Activated CD4-positive, alpha-beta T cell treated with anti-CD3 and anti-CD28 coated beads for 36 hours (primary cell): ENCODE measurements around the gene LRRK1. TPM values are rescaled to one million over a fixed set of nuclear protein-coding genes. Genes with fewer than 3 reads are reported as not detected.

ENCODE experiments used
- ATAC-seq: fragments of 200-7000 bp; cut with Tn5 transposase; one replicate; pipeline ENCODE4 v1.10.0; 2021; ENCODE audit warnings: mild to moderate bottlenecking, moderate library complexity
- CTCF ChIA-PET: fragments of 350-600 bp; sonication (Branson Sonifier 250); formaldehyde crosslinking; loops from one replicate; lab custom pipeline; 2021; ENCODE audit warnings: antibody characterized with exemption; lab: Charles Lee
- POLR2A ChIA-PET: fragments of 350-600 bp; sonication (Branson Sonifier 250); formaldehyde crosslinking; loops from one replicate; lab custom pipeline; 2021; ENCODE audit warnings: antibody characterized with exemption, inconsistent platforms; lab: Charles Lee
- DNase-seq: peaks from one replicate; pipeline ENCODE4 v3.0.0-alpha.2; 2020
- H3K27ac Mint-ChIP-seq: one replicate; pipeline ENCODE4 v1.8.0; 2021; ENCODE audit warnings: mixed read lengths
- H3K27me3 Mint-ChIP-seq: one replicate; pipeline ENCODE4 v1.8.0; 2021; ENCODE audit warnings: mixed read lengths
- H3K36me3 Mint-ChIP-seq: one replicate; pipeline ENCODE4 v1.8.0; 2021; ENCODE audit warnings: low read depth, mixed read lengths
- H3K4me1 Mint-ChIP-seq: one replicate; pipeline ENCODE4 v1.8.0; 2021; ENCODE audit warnings: mixed read lengths
- H3K4me3 Mint-ChIP-seq: one replicate; pipeline ENCODE4 v1.8.0; 2021; ENCODE audit warnings: mild to moderate bottlenecking, moderate library complexity, mixed read lengths
- H3K9me3 Mint-ChIP-seq: one replicate; pipeline ENCODE4 v1.8.0; 2021; ENCODE audit warnings: low read depth, mixed read lengths
- intact Hi-C, 2 experiments: fragments of 100-400 bp; cut with DNase I in 1 of 2; cut with micrococcal nuclease in 1 of 2; formaldehyde crosslinking; loops; one replicate each; pipeline versions ENCODE4 v1.14.2 to v1.15.1; 2022 to 2024; cut with DNase I, micrococcal nuclease
- total RNA-seq, 2 experiments: library from RNA; stranded (reverse); gene quantifications; one replicate each; pipeline ENCODE4 v1.2.3, GENCODE V29; 2021

Gene LRRK1
- total RNA-seq, 2 experiments from 2014 or later = 0.35 to 0.73 TPM

DNA sequence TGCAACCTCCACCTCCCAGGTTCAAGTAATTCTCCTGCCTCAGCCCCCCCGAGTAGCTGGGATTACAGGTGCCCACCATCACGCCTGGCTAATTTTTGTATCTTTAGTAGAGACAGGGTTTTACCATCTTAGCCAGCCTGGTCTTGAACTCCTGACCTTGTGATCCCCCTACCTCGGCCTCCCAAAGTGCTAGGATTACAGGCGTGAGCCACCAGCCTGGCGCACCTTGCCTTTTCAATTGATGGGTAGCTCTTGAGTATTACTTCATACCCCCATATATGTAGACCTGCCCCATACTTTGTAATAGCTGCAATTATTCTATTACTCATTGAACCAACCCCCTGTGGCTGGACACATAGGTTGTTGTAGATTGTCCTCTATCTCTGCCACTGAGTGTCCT, 101.3 kb downstream of the LRRK1 start:
- no peak overlapping the region for H3K27ac Mint-ChIP-seq
- no peaks in the 10 kb centered on the region for H3K36me3 Mint-ChIP-seq
- H3K9me3 Mint-ChIP-seq = no peaks in the 10 kb centered on the region
- CTCF ChIA-PET = interaction anchor here (0.5 to 7.7 kb wide), 4 partner anchors 11 to 401 kb away, joined by 3 to 64 read pairs (median 3); no protein-coding TSS in a partner anchor
- ATAC-seq = no peak
- H3K27me3 Mint-ChIP-seq = peaks cover 2% of the 10 kb centered on the region
- DNase-seq = no peak
- H3K4me3 Mint-ChIP-seq = no peak overlapping the region
- H3K4me1 Mint-ChIP-seq = no peaks in the 10 kb centered on the region
- intact Hi-C loops = no loop called here
- POLR2A ChIA-PET = no interaction called here

GRCh38 chr15:101020945-101021344, 101.8 kb downstream of the LRRK1 start:
- ATAC-seq (no peak), DNase-seq (no peak)
- Mint-ChIP-seq H3K27me3 (peaks cover 2% of the 10 kb centered on the region), H3K4me1 (no peaks in the 10 kb centered on the region), H3K9me3 (no peaks in the 10 kb centered on the region), H3K4me3 (no peak overlapping the region), H3K36me3 (no peaks in the 10 kb centered on the region), H3K27ac (no peak overlapping the region)
- CTCF ChIA-PET = interaction anchor here (0.5 to 7.7 kb wide), 3 partner anchors 12 to 247 kb away, joined by 3 to 64 read pairs (median 3); no protein-coding TSS in a partner anchor
- POLR2A ChIA-PET = no interaction called here
- intact Hi-C loops = no loop called here

DNA sequence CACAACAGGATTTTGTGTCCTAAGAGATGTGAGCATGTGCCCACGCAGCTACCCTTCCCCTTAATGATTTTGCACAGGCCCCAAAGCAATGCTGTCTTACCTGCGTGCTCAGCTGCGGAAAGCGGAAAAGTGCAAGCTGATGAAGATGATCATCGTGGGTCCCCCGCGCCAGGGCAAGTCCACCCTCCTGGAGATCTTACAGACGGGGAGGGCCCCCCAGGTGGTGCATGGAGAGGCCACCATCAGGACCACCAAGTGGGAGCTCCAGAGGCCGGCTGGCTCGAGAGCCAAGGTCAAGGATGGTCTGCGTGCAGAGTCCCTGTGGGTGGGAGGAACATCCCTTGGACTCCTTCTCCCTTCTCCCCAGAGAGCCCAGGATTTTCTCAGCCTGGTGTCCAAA, 103.1 kb downstream of the LRRK1 start:
- no peak for DNase-seq
- Mint-ChIP-seq H3K27ac (no peak overlapping the region), H3K4me3 (no peak overlapping the region), H3K36me3 (no peaks in the 10 kb centered on the region), H3K4me1 (no peaks in the 10 kb centered on the region), H3K9me3 (no peaks in the 10 kb centered on the region), H3K27me3 (peaks cover 2% of the 10 kb centered on the region)
- intact Hi-C loops = no loop called here
- ATAC-seq = no peak
- ChIA-PET POLR2A (no interaction called here), CTCF (interaction anchor here (0.6 to 7.7 kb wide), 4 partner anchors 13 to 171 kb away, joined by 3 to 64 read pairs (median 4); no protein-coding TSS in a partner anchor)

DNA sequence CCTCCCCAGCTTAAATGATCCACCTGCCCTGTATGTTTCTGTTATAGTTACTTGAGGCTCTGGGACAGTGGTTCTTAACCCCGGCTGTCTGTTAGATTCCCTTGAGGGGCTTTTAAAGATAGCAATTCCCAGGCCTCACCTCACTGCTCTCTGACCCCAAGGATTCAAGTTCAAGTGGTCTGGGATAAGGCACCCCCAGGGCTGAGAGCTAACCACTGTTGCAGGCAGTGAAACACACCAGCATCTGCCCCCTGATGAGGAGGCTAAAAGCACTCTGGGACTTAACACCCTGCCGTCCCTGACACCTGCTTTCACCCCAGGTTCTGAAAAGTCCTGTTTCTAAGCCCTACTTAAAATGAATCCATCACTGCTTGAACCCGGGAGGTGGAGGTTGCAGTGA, 103.7 kb downstream of the LRRK1 start:
- Mint-ChIP-seq H3K27ac (no peak overlapping the region), H3K4me1 (no peaks in the 10 kb centered on the region), H3K4me3 (no peak overlapping the region), H3K27me3 (peaks cover 2% of the 10 kb centered on the region), H3K9me3 (no peaks in the 10 kb centered on the region), H3K36me3 (no peaks in the 10 kb centered on the region)
- DNase-seq (no peak), ATAC-seq (no peak)
- ChIA-PET POLR2A (no interaction called here), CTCF (interaction anchor here (0.6 to 7.7 kb wide), 5 partner anchors 13 to 1652 kb away, joined by 3 to 64 read pairs (median 3); no protein-coding TSS in a partner anchor)
- intact Hi-C loops = no loop called here

GRCh38 chr15:101023501-101024072, 104.4 kb downstream of the LRRK1 start:
- POLR2A ChIA-PET = interaction anchor here (0.6 kb wide), 1 partner anchor 422 kb away, joined by 3 read pairs; the partner anchor contains the start of gene LINS1
- H3K9me3 Mint-ChIP-seq = no peaks in the 10 kb centered on the region
- H3K4me1 Mint-ChIP-seq = no peaks in the 10 kb centered on the region
- intact Hi-C loops = no loop called here
- H3K27me3 Mint-ChIP-seq = peaks cover 3% of the 10 kb centered on the region
- DNase-seq = no peak
- H3K4me3 Mint-ChIP-seq = no peak overlapping the region
- no peak for ATAC-seq
- no peaks in the 10 kb centered on the region for H3K36me3 Mint-ChIP-seq
- no peak overlapping the region for H3K27ac Mint-ChIP-seq
- CTCF ChIA-PET = interaction anchor here (0.6 to 7.7 kb wide), 5 partner anchors 9 to 1652 kb away, joined by 3 to 64 read pairs (median 3); no protein-coding TSS in a partner anchor

- ATAC-seq = no peak
- peaks cover 3% of the 10 kb centered on the region for H3K27me3 Mint-ChIP-seq
These were observed 105.0 kb downstream of the LRRK1 start for GRCh38 chr15:101024073-101024695.

DNA sequence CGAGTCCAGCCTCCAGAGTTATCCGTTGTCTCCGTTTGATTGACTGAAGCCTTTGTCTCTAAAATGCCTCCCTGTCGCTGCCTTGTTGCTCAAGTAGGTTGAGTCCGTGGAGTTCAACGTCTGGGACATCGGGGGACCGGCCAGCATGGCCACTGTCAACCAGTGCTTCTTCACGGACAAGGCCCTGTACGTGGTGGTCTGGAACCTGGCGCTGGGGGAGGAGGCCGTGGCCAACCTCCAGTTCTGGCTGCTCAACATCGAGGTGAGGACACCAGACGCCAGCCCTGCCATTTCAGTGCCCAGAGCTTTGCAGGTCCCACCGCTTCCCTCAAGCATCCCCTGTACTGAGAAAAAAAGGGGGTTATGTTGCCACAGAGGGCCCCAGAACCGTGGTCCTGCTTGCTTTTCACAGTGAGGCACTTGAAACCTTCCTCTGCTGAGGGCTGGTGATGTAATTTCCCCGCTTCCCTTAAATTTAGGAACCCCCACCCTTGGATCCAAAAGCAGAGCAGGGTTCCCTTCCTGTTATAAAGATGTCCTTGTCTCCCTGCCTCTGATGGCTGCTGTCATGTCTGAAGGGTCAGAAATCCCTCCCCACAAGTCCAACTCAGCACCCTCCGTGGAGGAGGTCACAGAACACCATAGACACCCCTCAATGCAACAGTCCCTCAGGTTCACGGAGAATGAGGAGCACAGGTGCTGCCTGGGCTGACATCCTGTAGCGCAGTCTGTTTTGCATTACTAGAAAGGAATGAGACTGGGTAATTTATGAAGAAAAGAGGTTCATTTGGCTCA, 105.7 kb downstream of the LRRK1 start:
- no peak overlapping the region for H3K4me3 Mint-ChIP-seq
- H3K9me3 Mint-ChIP-seq = no peaks in the 10 kb centered on the region
- ChIA-PET CTCF (interaction anchor here (7.7 kb wide), 1 partner anchor 15 kb away, joined by 64 read pairs; no protein-coding TSS in a partner anchor), POLR2A (no interaction called here)
- ATAC-seq (no peak), DNase-seq (no peak)
- H3K4me1 Mint-ChIP-seq = no peaks in the 10 kb centered on the region
- intact Hi-C loops = no loop called here
- H3K27ac Mint-ChIP-seq = no peak overlapping the region
- no peaks in the 10 kb centered on the region for H3K36me3 Mint-ChIP-seq
- H3K27me3 Mint-ChIP-seq = peaks cover 3% of the 10 kb centered on the region

More at GRCh38 chr15:101024073-101024695, 105.0 kb downstream of the LRRK1 start:
- Mint-ChIP-seq H3K4me1 (no peaks in the 10 kb centered on the region), H3K36me3 (no peaks in the 10 kb centered on the region), H3K27ac (no peak overlapping the region), H3K4me3 (no peak overlapping the region), H3K9me3 (no peaks in the 10 kb centered on the region)
- intact Hi-C loops = no loop called here
- CTCF ChIA-PET = interaction anchor here (0.6 to 7.7 kb wide), 3 partner anchors 8 to 909 kb away, joined by 3 to 64 read pairs (median 3); no protein-coding TSS in a partner anchor
- DNase-seq = no peak
- POLR2A ChIA-PET = interaction anchor here (0.6 kb wide), 1 partner anchor 422 kb away, joined by 3 read pairs; the partner anchor contains the start of gene LINS1

GRCh38 chr15:101025501-101025885, 106.3 kb downstream of the LRRK1 start:
- Mint-ChIP-seq H3K4me1 (no peaks in the 10 kb centered on the region), H3K27me3 (peaks cover 4% of the 10 kb centered on the region), H3K9me3 (no peaks in the 10 kb centered on the region), H3K27ac (no peak overlapping the region), H3K36me3 (no peaks in the 10 kb centered on the region), H3K4me3 (no peak overlapping the region)
- DNase-seq (no peak), ATAC-seq (no peak)
- intact Hi-C loops = no loop called here
- POLR2A ChIA-PET = no interaction called here
- CTCF ChIA-PET = interaction anchor here (7.7 kb wide), 1 partner anchor 16 kb away, joined by 64 read pairs; no protein-coding TSS in a partner anchor

DNA sequence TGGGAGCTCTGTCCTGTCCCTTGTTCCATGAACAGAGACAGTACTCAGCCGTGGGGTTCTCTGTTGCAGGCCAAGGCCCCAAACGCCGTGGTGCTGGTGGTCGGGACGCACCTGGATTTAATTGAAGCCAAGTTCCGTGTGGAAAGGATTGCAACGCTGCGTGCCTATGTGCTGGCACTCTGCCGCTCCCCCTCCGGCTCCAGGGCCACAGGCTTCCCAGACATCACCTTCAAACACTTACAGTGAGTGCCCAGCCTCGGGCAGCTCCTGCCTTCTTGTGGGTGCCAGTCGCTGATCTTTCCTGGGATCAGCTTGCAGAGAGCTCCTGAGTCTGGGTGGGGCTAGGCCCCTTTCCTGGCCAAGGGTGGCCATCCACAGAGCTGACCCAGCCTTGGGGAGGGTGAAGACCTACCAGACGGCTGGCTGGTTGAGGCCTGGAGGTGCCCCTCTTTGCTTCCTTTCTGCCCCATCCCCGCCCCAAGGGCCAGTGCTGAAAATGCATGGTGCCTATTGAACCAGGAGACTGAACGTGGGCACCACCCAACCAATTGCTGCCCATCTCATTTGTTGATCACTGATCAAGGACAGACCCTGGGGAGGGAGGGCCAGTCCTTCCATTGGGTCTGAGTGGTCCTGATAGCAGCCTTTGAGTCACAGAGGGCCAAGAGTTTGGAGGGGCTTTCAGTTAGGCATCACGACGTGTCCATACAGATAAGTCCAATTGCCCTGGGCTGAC, 106.9 kb downstream of the LRRK1 start:
- H3K4me3 Mint-ChIP-seq = no peak overlapping the region
- peaks cover 10% of the 10 kb centered on the region for H3K27me3 Mint-ChIP-seq
- no peak overlapping the region for H3K27ac Mint-ChIP-seq
- POLR2A ChIA-PET = no interaction called here
- no peaks in the 10 kb centered on the region for H3K4me1 Mint-ChIP-seq
- CTCF ChIA-PET = interaction anchor here (7.7 kb wide), 1 partner anchor 17 kb away, joined by 64 read pairs; no protein-coding TSS in a partner anchor
- DNase-seq (no peak), ATAC-seq (no peak)
- H3K9me3 Mint-ChIP-seq = no peaks in the 10 kb centered on the region
- no peaks in the 10 kb centered on the region for H3K36me3 Mint-ChIP-seq
- intact Hi-C loops = no loop called here

DNA sequence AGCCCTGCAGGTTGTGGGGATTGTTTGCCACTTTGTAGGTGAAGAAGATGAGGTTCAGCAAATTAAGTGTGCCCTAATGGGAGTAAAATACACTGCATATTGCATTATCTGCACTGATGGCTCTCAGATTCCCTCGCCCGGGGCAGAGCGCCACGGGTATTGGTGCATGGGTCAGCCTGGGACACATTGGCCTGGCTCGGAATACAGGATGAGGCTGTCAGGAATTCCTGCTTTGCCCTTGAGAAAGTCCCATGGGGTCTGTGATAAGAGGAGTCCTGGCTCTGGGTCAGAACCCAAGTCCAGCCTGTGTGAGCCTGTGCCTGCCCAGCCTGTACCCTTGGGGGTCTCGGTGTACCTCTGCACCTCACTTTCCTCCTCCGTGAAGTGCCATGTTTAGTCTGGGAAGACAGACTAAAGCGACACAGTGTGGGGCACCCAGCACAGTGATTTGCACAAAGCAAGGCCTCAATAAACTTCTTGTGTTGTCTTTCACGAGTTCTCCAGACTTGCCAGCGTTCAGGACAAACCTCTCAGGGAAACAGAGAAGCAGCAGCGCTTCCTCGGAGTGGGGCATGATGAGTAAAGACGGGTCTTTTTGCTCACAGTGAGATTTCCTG, 107.6 kb downstream of the LRRK1 start:
- DNase-seq (no peak), ATAC-seq (no peak)
- H3K4me1 Mint-ChIP-seq = no peaks in the 10 kb centered on the region
- intact Hi-C loops = no loop called here
- H3K36me3 Mint-ChIP-seq = no peaks in the 10 kb centered on the region
- peaks cover 10% of the 10 kb centered on the region for H3K27me3 Mint-ChIP-seq
- POLR2A ChIA-PET = no interaction called here
- no peaks in the 10 kb centered on the region for H3K9me3 Mint-ChIP-seq
- no peak overlapping the region for H3K27ac Mint-ChIP-seq
- CTCF ChIA-PET = interaction anchor here (1.3 kb wide), 1 partner anchor 19 kb away, joined by 8 read pairs; no protein-coding TSS in a partner anchor
- no peak overlapping the region for H3K4me3 Mint-ChIP-seq
